HEK293 (cell line): ENCODE results near the gene RPL14.
A peak's percentile ranks its signal among the peaks of the same experiment; 100 is the strongest.

ENCODE experiments used
- ATF2 ChIP-seq: fragments of 450-650 bp; formaldehyde crosslinking; IDR thresholded peaks from 2 replicates; pipeline ENCODE4 v1.5.1; 2016; ENCODE audit warnings: missing biosample characterization, missing genetic modification characterization, low read depth
- GLIS2 ChIP-seq: fragments of 450-650 bp; formaldehyde crosslinking; IDR thresholded peaks from 2 replicates; pipeline ENCODE4 v1.5.1; 2016; ENCODE audit warnings: missing biosample characterization, missing genetic modification characterization
- IKZF3 ChIP-seq: fragments of 450-650 bp; IDR thresholded peaks from 2 replicates; pipeline ENCODE4 v1.5.0; 2018; ENCODE audit warnings: missing biosample characterization, mild to moderate bottlenecking, missing genetic modification characterization, moderate library complexity
- MZF1 ChIP-seq: fragments of 450-650 bp; formaldehyde crosslinking; IDR thresholded peaks from 2 replicates; pipeline ENCODE4 v1.5.1; 2017; ENCODE audit warnings: missing biosample characterization, missing genetic modification characterization, borderline replicate concordance
- PATZ1 ChIP-seq: fragments of 450-650 bp; formaldehyde crosslinking; IDR thresholded peaks from 2 replicates; pipeline ENCODE4 v1.5.1; 2016; ENCODE audit warnings: missing biosample characterization, missing genetic modification characterization
- ZBTB11 ChIP-seq: fragments of 450-650 bp; formaldehyde crosslinking; conservative IDR thresholded peaks from 2 replicates; pipeline ENCODE4 v1.5.1; 2016; ENCODE audit warnings: low read depth, missing biosample characterization, missing genetic modification characterization
- ZBTB17 ChIP-seq: fragments of 450-650 bp; formaldehyde crosslinking; IDR thresholded peaks from 2 replicates; pipeline ENCODE4 v1.5.1; 2016; ENCODE audit warnings: missing biosample characterization, missing genetic modification characterization
- ZEB2 ChIP-seq: fragments of 450-650 bp; formaldehyde crosslinking; IDR thresholded peaks from 2 replicates; pipeline ENCODE4 v1.5.1; 2016; ENCODE audit warnings: missing biosample characterization, missing genetic modification characterization
- ZFHX2 ChIP-seq: fragments of 450-650 bp; formaldehyde crosslinking; conservative IDR thresholded peaks from 2 replicates; pipeline ENCODE4 v1.5.1; 2016; ENCODE audit warnings: missing biosample characterization, missing genetic modification characterization
- ZIC2 ChIP-seq: fragments of 450-650 bp; formaldehyde crosslinking; IDR thresholded peaks from 2 replicates; pipeline ENCODE4 v1.5.1; 2016; ENCODE audit warnings: missing biosample characterization, missing genetic modification characterization
- ZNF175 ChIP-seq: fragments of 450-650 bp; formaldehyde crosslinking; IDR thresholded peaks from 2 replicates; pipeline ENCODE4 v1.5.1; 2016; ENCODE audit warnings: missing biosample characterization, missing genetic modification characterization
- ZNF184 ChIP-seq: fragments of 450-650 bp; IDR thresholded peaks from 2 replicates; pipeline ENCODE4 v1.5.1; 2018; ENCODE audit warnings: missing biosample characterization, mild to moderate bottlenecking, missing genetic modification characterization
- ZNF266 ChIP-seq: fragments of 450-650 bp; formaldehyde crosslinking; IDR thresholded peaks from 2 replicates; pipeline ENCODE4 v1.5.1; 2016; ENCODE audit warnings: missing biosample characterization, missing genetic modification characterization, low read depth
- ZNF280C ChIP-seq: fragments of 450-650 bp; formaldehyde crosslinking; IDR thresholded peaks from 2 replicates; pipeline ENCODE4 v1.5.1; 2016; ENCODE audit warnings: missing biosample characterization, missing genetic modification characterization
- ZNF335 ChIP-seq: fragments of 450-650 bp; formaldehyde crosslinking; conservative IDR thresholded peaks from 2 replicates; pipeline ENCODE4 v1.5.1; 2016; ENCODE audit warnings: missing biosample characterization, missing genetic modification characterization
- ZNF341 ChIP-seq: fragments of 450-650 bp; formaldehyde crosslinking; IDR thresholded peaks from 2 replicates; pipeline ENCODE4; 2016; ENCODE audit warnings: low read depth, missing biosample characterization, missing genetic modification characterization
- ZNF354C ChIP-seq: fragments of 450-650 bp; formaldehyde crosslinking; IDR thresholded peaks from 2 replicates; pipeline ENCODE4 v1.5.1; 2016; ENCODE audit warnings: missing biosample characterization, missing genetic modification characterization, low read depth, borderline replicate concordance
- ZNF37A ChIP-seq: fragments of 450-650 bp; IDR thresholded peaks from 2 replicates; pipeline ENCODE4 v1.5.1; 2018; ENCODE audit warnings: missing biosample characterization, missing genetic modification characterization
- ZNF518A ChIP-seq: fragments of 450-650 bp; formaldehyde crosslinking; conservative IDR thresholded peaks from 2 replicates; pipeline ENCODE4 v1.5.1; 2016; ENCODE audit warnings: low read depth, missing biosample characterization, missing genetic modification characterization
- ZNF600 ChIP-seq: fragments of 450-650 bp; formaldehyde crosslinking; IDR thresholded peaks from 2 replicates; pipeline ENCODE4 v1.5.1; 2016; ENCODE audit warnings: missing biosample characterization, missing genetic modification characterization
- ZNF629 ChIP-seq: fragments of 450-650 bp; formaldehyde crosslinking; IDR thresholded peaks from 2 replicates; pipeline ENCODE4 v1.5.1; 2017; ENCODE audit warnings: missing biosample characterization, missing genetic modification characterization
- ZNF654 ChIP-seq: fragments of 450-650 bp; formaldehyde crosslinking; IDR thresholded peaks from 2 replicates; pipeline ENCODE4 v1.5.1; 2016; ENCODE audit warnings: low read depth, missing biosample characterization, missing genetic modification characterization
- ZNF658 ChIP-seq: fragments of 450-650 bp; formaldehyde crosslinking; IDR thresholded peaks from 2 replicates; pipeline ENCODE4; 2016; ENCODE audit warnings: missing biosample characterization, missing genetic modification characterization
- ZNF747 ChIP-seq: fragments of 450-650 bp; formaldehyde crosslinking; IDR thresholded peaks from 2 replicates; pipeline ENCODE4 v1.5.1; 2016; ENCODE audit warnings: missing biosample characterization, missing genetic modification characterization
- ZXDB ChIP-seq: fragments of 450-650 bp; formaldehyde crosslinking; IDR thresholded peaks from 2 replicates; pipeline ENCODE4 v1.5.1; 2016; ENCODE audit warnings: missing biosample characterization, missing genetic modification characterization

RPL14 gene

GRCh38 chr3:40505599-40506462 is 48.7 kb downstream of the RPL14 start, which contains the start of gene ZNF620 (continued):
- TF ChIP-seq ZNF518A (tag by site-specific recombination) (peak; percentile 92), ZNF341 (tag by site-specific recombination) (peak; percentile 77), ZNF335 (tag by site-specific recombination) (peak; percentile 62), ZNF654 (tag by site-specific recombination) (no peak), ZNF747 (no peak), ZNF600 (tag by site-specific recombination) (peak; percentile 75; the same call in 1 of the 2 replicates), ZFHX2 (peak; percentile 56), ZNF280C (no peak), ZNF354C (no peak), ZNF175 (no peak), ZNF266 (tag by site-specific recombination) (no peak), ZNF629 (tag by site-specific recombination) (peak; percentile 56), ZNF184 (tag by site-specific recombination) (no peak), GLIS2 (tag by site-specific recombination) (peak; percentile 28; the same call in 1 of the 2 replicates), ZEB2 (tag by site-specific recombination) (peak; percentile 46; the same call in 1 of the 2 replicates), ZBTB11 (peak; percentile 80), ZXDB (tag by site-specific recombination) (peak; percentile 55), ATF2 (tag by site-specific recombination) (no peak), MZF1 (tag by site-specific recombination) (no peak), PATZ1 (tag by site-specific recombination) (peak; percentile 40; the same call in 1 of the 2 replicates), IKZF3 (tag by site-specific recombination) (peak; percentile 76; the same call in 1 of the 2 replicates), ZBTB17 (tag by site-specific recombination) (peak; percentile 72), ZIC2 (tag by site-specific recombination) (peak; percentile 58), ZNF37A (peak; percentile 99), ZNF658 (tag by site-specific recombination) (no peak)
